ENCODE measurements around the gene C2orf49.

The C2orf49 gene

GRCh38 chr2:105391058-105391627 is 53.8 kb downstream of the C2orf49 start:
- H3K36me3 ChIP-seq (ENCODE audit: control insufficient read depth, insufficient read depth, low read length), result no peaks in the 10 kb centered on the region
- H3K4me1 ChIP-seq (ENCODE audit: control insufficient read depth, insufficient read depth, low read length), result no peaks in the 10 kb centered on the region
- no peaks in the 10 kb centered on the region for H3K9me3 ChIP-seq (ENCODE audit: control insufficient read depth, insufficient read depth, low read length)
- H3K4me3 ChIP-seq (ENCODE audit: low read depth, low read length), result no peak overlapping the region
- H3K9ac ChIP-seq (ENCODE audit: low read depth, low read length), result no peak overlapping the region
- no peaks in the 10 kb centered on the region for H3K27me3 ChIP-seq (ENCODE audit: control insufficient read depth, insufficient read depth, low read length)

- no peak overlapping the region for H3K9ac ChIP-seq (ENCODE audit: low read depth, low read length)
- H3K27me3 ChIP-seq (ENCODE audit: control insufficient read depth, insufficient read depth, low read length), result no peaks in the 10 kb centered on the region
- H3K36me3 ChIP-seq (ENCODE audit: control insufficient read depth, insufficient read depth, low read length), result no peaks in the 10 kb centered on the region
- no peaks in the 10 kb centered on the region for H3K4me1 ChIP-seq (ENCODE audit: control insufficient read depth, insufficient read depth, low read length)
- H3K9me3 ChIP-seq (ENCODE audit: control insufficient read depth, insufficient read depth, low read length), result no peaks in the 10 kb centered on the region
- no peak overlapping the region for H3K4me3 ChIP-seq (ENCODE audit: low read depth, low read length)
These were observed 54.7 kb downstream of the C2orf49 start for GRCh38 chr2:105391763-105392662.

- Histone ChIP-seq H3K9ac (ENCODE audit: low read depth, low read length) (no peak overlapping the region), H3K36me3 (ENCODE audit: control insufficient read depth, insufficient read depth, low read length) (no peaks in the 10 kb centered on the region), H3K4me3 (ENCODE audit: low read depth, low read length) (no peak overlapping the region), H3K27me3 (ENCODE audit: control insufficient read depth, insufficient read depth, low read length) (no peaks in the 10 kb centered on the region), H3K9me3 (ENCODE audit: control insufficient read depth, insufficient read depth, low read length) (no peaks in the 10 kb centered on the region), H3K4me1 (ENCODE audit: control insufficient read depth, insufficient read depth, low read length) (no peaks in the 10 kb centered on the region)
These were observed 56.2 kb downstream of the C2orf49 start for GRCh38 chr2:105393373-105394055.

DNA sequence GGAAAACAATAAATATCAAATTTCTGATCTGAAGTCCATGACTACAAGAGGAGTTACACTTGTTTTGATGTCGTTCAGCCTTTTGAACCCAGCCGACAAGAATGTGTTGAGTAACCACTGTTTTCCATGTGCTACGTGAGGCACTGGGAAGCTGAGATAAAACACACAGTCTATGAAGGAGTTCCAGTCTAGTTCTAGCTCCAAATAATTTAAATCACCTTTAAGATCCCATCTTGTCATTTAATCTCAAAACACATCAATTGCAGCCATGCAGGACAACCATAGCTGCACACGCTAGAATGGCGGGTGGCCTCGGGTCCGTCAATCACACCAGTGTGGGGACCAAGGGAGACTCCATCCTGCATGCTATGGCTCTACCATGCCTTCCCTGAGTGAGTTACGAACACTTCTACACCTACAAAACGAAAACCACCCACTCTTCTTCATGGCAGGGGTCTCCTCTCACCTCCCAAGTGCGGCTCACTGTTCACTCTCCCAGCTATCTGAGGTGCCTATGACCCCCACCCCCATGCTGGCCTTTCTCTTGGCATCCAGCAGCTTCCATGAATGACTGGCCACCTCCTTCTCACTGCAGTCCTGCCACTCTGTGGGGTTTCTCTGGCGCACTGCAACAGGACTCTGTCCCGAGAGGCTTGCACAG is 57.7 kb downstream of the C2orf49 start:
- Histone ChIP-seq H3K36me3 (ENCODE audit: control insufficient read depth, insufficient read depth, low read length) (no peaks in the 10 kb centered on the region), H3K9me3 (ENCODE audit: control insufficient read depth, insufficient read depth, low read length) (no peaks in the 10 kb centered on the region), H3K9ac (ENCODE audit: low read depth, low read length) (no peak overlapping the region), H3K27me3 (ENCODE audit: control insufficient read depth, insufficient read depth, low read length) (peaks cover 11% of the 10 kb centered on the region), H3K4me1 (ENCODE audit: control insufficient read depth, insufficient read depth, low read length) (no peaks in the 10 kb centered on the region), H3K4me3 (ENCODE audit: low read depth, low read length) (no peak overlapping the region)

- no peak overlapping the region for H3K4me3 ChIP-seq (ENCODE audit: low read depth, low read length)
These were observed 58.4 kb downstream of the C2orf49 start for GRCh38 chr2:105395691-105396090.

GRCh38 chr2:105396254-105397024 is 59.1 kb downstream of the C2orf49 start:
- no peaks in the 10 kb centered on the region for H3K4me1 ChIP-seq (ENCODE audit: control insufficient read depth, insufficient read depth, low read length)
- H3K9me3 ChIP-seq (ENCODE audit: control insufficient read depth, insufficient read depth, low read length), result no peaks in the 10 kb centered on the region
- peaks cover 15% of the 10 kb centered on the region for H3K27me3 ChIP-seq (ENCODE audit: control insufficient read depth, insufficient read depth, low read length)
- no peak overlapping the region for H3K9ac ChIP-seq (ENCODE audit: low read depth, low read length)
- no peaks in the 10 kb centered on the region for H3K36me3 ChIP-seq (ENCODE audit: control insufficient read depth, insufficient read depth, low read length)
- H3K4me3 ChIP-seq (ENCODE audit: low read depth, low read length), result no peak overlapping the region

More at GRCh38 chr2:105395691-105396090, 58.4 kb downstream of the C2orf49 start:
- Histone ChIP-seq H3K9me3 (ENCODE audit: control insufficient read depth, insufficient read depth, low read length) (no peaks in the 10 kb centered on the region), H3K36me3 (ENCODE audit: control insufficient read depth, insufficient read depth, low read length) (no peaks in the 10 kb centered on the region), H3K4me1 (ENCODE audit: control insufficient read depth, insufficient read depth, low read length) (no peaks in the 10 kb centered on the region), H3K9ac (ENCODE audit: low read depth, low read length) (no peak overlapping the region), H3K27me3 (ENCODE audit: control insufficient read depth, insufficient read depth, low read length) (peaks cover 15% of the 10 kb centered on the region)

DNA sequence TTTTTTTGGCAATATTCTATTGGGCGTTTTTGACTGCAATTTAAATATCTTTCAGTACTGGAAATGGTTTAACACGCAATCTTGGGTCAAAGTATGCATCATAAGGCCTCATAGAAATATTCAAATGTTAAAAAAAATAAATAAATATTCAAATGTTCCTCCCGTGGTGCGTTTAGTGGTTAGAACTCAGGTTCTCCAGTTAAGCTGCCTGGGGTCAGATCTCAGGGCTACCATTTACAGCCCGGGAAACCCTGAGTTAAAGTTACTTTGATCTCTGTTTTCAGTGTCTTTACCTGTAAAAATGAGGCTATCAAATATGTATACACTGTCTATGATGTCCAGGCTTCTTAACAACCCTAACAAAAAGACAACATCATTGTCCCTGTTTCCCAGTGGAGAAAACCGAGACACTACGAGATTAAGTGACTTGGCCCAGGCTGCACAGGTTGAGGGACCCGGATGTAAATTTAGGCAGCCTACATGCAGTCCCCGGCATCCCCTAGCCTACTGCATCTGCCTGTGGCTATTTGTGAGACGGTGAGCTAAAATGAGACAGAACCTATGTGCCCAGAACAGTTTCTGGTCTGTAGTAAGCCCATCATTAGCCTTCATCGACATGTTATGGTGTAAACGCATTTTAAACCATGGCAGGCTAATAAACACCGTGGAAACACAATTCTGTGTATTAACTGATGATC is 59.8 kb downstream of the C2orf49 start:
- Histone ChIP-seq H3K4me3 (ENCODE audit: low read depth, low read length) (no peak overlapping the region), H3K9me3 (ENCODE audit: control insufficient read depth, insufficient read depth, low read length) (no peaks in the 10 kb centered on the region), H3K4me1 (ENCODE audit: control insufficient read depth, insufficient read depth, low read length) (no peaks in the 10 kb centered on the region), H3K9ac (ENCODE audit: low read depth, low read length) (no peak overlapping the region), H3K36me3 (ENCODE audit: control insufficient read depth, insufficient read depth, low read length) (no peaks in the 10 kb centered on the region), H3K27me3 (ENCODE audit: control insufficient read depth, insufficient read depth, low read length) (peaks cover 15% of the 10 kb centered on the region)

GRCh38 chr2:105397953-105398335 is 60.6 kb downstream of the C2orf49 start:
- Histone ChIP-seq H3K9ac (ENCODE audit: low read depth, low read length) (no peak overlapping the region), H3K4me1 (ENCODE audit: control insufficient read depth, insufficient read depth, low read length) (peaks cover under 1% of the 10 kb centered on the region), H3K4me3 (ENCODE audit: low read depth, low read length) (peak overlapping the region; percentile 90), H3K27me3 (ENCODE audit: control insufficient read depth, insufficient read depth, low read length) (peaks cover 15% of the 10 kb centered on the region), H3K9me3 (ENCODE audit: control insufficient read depth, insufficient read depth, low read length) (no peaks in the 10 kb centered on the region), H3K36me3 (ENCODE audit: control insufficient read depth, insufficient read depth, low read length) (no peaks in the 10 kb centered on the region)

DNA sequence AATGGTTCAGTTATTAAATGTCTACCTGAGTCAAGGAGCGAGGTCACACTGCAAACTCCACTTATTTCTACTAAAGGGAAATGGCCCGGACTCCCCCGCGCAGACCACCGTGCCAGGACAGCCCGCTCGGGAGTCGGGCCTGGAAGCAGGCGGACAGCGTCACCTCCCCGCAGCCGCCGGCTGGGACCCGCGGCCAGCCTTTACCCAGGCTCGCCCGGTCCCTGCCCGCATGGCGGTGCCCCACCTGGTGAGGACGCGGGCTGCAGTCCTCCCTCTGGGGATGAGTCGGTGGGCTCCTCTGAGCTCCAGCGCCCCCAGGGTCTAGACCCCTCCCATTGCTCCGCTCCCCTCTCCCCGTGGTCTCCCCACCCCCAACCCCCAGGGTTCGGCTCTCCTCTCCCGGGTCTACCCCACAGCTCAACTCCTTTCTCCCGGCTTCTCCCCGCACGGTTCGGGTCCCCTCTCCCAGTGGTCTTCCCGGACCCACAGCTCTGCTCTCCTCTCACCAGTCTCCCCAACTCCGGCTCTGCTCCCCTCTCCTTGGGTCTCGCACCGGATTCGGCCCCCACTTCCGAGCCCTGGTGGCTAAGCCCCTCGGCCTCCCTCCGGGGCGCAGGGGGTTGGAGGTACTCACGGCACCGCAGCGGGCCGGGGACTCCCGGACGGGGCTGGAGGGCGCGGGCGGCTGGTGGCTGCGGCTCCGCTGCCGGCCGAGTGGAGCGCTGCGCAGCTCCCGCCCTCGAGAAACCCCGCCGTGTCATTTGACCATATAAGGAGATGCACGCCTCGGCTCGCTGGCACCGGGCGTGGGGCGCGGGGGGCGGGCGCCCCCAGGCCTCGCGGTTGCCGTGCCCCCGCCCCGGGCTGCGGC is 61.2 kb downstream of the C2orf49 start, which contains the start of gene FHL2:
FHL2 (minus strand) TSS at position 716 of the 871 bp plus-strand sequence. CDS start 12,535 bp downstream, outside the sequence.
- Histone ChIP-seq H3K4me3 (ENCODE audit: low read depth, low read length) (peak within 1 kb of the TSS; percentile 90), H3K9me3 (ENCODE audit: control insufficient read depth, insufficient read depth, low read length) (no peaks in the 10 kb centered on the region), H3K9ac (ENCODE audit: low read depth, low read length) (peak within 1 kb of the TSS; percentile 79), H3K4me1 (ENCODE audit: control insufficient read depth, insufficient read depth, low read length) (peaks cover 6% of the 10 kb centered on the region), H3K27me3 (ENCODE audit: control insufficient read depth, insufficient read depth, low read length) (peaks cover 15% of the 10 kb centered on the region), H3K36me3 (ENCODE audit: control insufficient read depth, insufficient read depth, low read length) (no peaks in the 10 kb centered on the region)
